ENCODE measurements around the gene DOK6. TPM values are rescaled to one million over a fixed set of nuclear protein-coding genes. Genes with fewer than 3 reads are reported as not detected.

Gene DOK6
- total and polyA plus RNA-seq, 2 of the 13 experiments (the other 11 are each of a cell fraction or from before 2014, with no cell fraction given): 17.0 to 17.2 TPM

DNA sequence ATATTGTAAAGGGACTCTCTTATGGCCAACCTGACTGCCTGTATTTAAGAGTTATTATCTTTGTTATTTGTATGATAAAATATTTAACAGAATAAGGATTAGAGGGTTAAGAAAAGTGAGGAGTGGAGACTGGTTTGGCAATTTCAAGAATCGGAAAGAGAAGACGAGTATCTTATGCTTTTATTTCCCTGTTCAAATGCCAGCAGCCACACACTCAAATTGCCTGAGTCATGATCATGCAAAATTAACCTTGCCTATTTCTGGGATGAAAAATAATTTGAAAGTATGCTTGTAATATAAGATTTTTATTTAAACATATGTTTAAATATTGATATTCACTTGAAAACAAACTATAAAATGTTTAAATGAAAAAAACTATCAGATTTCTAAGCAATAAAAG lies 358.4 kb downstream of the DOK6 start:
- in situ Hi-C loops (cut with HindIII; ENCODE audit: extremely low pct_ligation_motif_present, low pct_unique_long_range_greater_than_20kb): loop anchor here (25.0 kb wide), 1 partner anchor 397 kb away; no protein-coding TSS in a partner anchor
- FAIRE-seq (no peak), DNase-seq (ENCODE audit: low spot score) (no peak), ATAC-seq (no peak)
- Histone ChIP-seq H3K9ac (ENCODE audit: insufficient read depth, low read depth, low read length) (no peak overlapping the region), H3K27ac (ENCODE audit: extremely low read length, insufficient read depth, low read length) (no peak overlapping the region), H3K4me2 (ENCODE audit: low read depth, low read length) (no peak overlapping the region), H4K20me1 (ENCODE audit: insufficient read depth, low read length) (no peaks in the 10 kb centered on the region), H3K79me2 (ENCODE audit: insufficient read depth, low read length) (no peaks in the 10 kb centered on the region), H3K36me3 (replicated peaks in 1 of 2; ENCODE audit: control insufficient read depth in 1 of 2, insufficient read depth in 2 of 2, low read length in 2 of 2) (no peaks in the 10 kb centered on the region; a peak in 1 of 5 replicates), H2AFZ (ENCODE audit: low read length) (no peak overlapping the region), H3K9me3 (ENCODE audit: low read length) (peaks cover 9% of the 10 kb centered on the region; the same call in 1 of the 2 replicates), H3K4me3 (replicated peaks in 1 of 3; ENCODE audit: insufficient read depth in 1 of 3, low read depth in 2 of 3, low read length in 3 of 3) (no peak overlapping the region), H3K4me1 (ENCODE audit: insufficient read depth, low read length) (peaks cover 37% of the 10 kb centered on the region), H3K27me3 (ENCODE audit: control insufficient read depth in 1 of 2, insufficient read depth in 2 of 2, low read length in 2 of 2) (no peaks in the 10 kb centered on the region)
- TF ChIP-seq NBN (conservative IDR thresholded peaks at IDR 0.05) (no peak), ZNF761 (CRISPR knock-in tag; conservative IDR thresholded peaks at IDR 0.05) (no peak), ERF (CRISPR knock-in tag; IDR thresholded peaks at IDR 0.05) (no peak), ZFP82 (CRISPR knock-in tag; IDR thresholded peaks at IDR 0.05; ENCODE audit: borderline replicate concordance) (no peak), ZNF280D (CRISPR knock-in tag; IDR thresholded peaks at IDR 0.05) (no peak), HNRNPUL1 (IDR thresholded peaks at IDR 0.05; ENCODE audit: low read depth, low read length) (no peak), SMAD9 (CRISPR knock-in tag; IDR thresholded peaks at IDR 0.05) (no peak), MYNN (CRISPR knock-in tag; IDR thresholded peaks at IDR 0.05; ENCODE audit: low read depth) (no peak), REXO4 (CRISPR knock-in tag; IDR thresholded peaks at IDR 0.05; ENCODE audit: borderline replicate concordance) (no peak), GABPB1 (CRISPR knock-in tag; IDR thresholded peaks at IDR 0.05) (no peak), PCBP2 (optimal IDR thresholded peaks at IDR 0.05; ENCODE audit: low read depth, low read length, poor library complexity, severe bottlenecking) (no peak), NPAS2 (CRISPR knock-in tag; IDR thresholded peaks at IDR 0.05; ENCODE audit: borderline replicate concordance) (no peak)
- TF ChIP-seq, protein P1, sequence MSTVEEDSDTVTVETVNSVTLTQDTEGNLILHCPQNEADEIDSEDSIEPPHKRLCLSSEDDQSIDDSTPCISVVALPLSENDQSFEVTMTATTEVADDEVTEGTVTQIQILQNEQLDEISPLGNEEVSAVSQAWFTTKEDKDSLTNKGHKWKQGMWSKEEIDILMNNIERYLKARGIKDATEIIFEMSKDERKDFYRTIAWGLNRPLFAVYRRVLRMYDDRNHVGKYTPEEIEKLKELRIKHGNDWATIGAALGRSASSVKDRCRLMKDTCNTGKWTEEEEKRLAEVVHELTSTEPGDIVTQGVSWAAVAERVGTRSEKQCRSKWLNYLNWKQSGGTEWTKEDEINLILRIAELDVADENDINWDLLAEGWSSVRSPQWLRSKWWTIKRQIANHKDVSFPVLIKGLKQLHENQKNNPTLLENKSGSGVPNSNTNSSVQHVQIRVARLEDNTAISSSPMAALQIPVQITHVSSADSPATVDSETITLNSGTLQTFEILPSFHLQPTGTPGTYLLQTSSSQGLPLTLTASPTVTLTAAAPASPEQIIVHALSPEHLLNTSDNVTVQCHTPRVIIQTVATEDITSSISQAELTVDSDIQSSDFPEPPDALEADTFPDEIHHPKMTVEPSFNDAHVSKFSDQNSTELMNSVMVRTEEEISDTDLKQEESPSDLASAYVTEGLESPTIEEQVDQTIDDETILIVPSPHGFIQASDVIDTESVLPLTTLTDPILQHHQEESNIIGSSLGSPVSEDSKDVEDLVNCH (CRISPR knock-in tag; IDR thresholded peaks at IDR 0.05): no peak
- BruUV-seq (replicated peaks): no TSS peak
- CTCF ChIA-PET (ENCODE audit: low intra/inter-chr PET ratio, low total read pairs): no interaction called here
- POLR2A ChIA-PET: no interaction called here
- 98% methylated on average over 2 of the region's 2 CpGs for WGBS (ENCODE audit: low lambda C conversion rate)
- intact Hi-C loops (cut with micrococcal nuclease; ENCODE audit: unreplicated experiment): loop anchor here (10.0 kb wide), 1 partner anchor 66 kb away; no protein-coding TSS in a partner anchor
